Measurements from ENCODE around the gene PHB1.

PHB1 gene

GRCh38 chr17:49361902-49362722 is 52.6 kb downstream of the PHB1 start, which contains the start of gene ZNF652:
ZNF652 (minus strand) TSS chr17:49362250; CDS start chr17:49317725, 44,525 bp downstream.
- TF ChIP-seq FOXM1 (IDR thresholded peaks at IDR 0.05; ENCODE audit: borderline replicate concordance, low read depth): no peak
- no peak for TF ChIP-seq YY1 (IDR thresholded peaks at IDR 0.05; ENCODE audit: low read depth)
- TF ChIP-seq RAD21 (IDR thresholded peaks at IDR 0.05; ENCODE audit: low read depth): no peak
- TF ChIP-seq CEBPB (IDR thresholded peaks at IDR 0.05): no peak
- TF ChIP-seq, protein P1, sequence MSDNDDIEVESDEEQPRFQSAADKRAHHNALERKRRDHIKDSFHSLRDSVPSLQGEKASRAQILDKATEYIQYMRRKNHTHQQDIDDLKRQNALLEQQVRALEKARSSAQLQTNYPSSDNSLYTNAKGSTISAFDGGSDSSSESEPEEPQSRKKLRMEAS (IDR thresholded peaks at IDR 0.05): peak; percentile 4; the same call in 1 of the 2 replicates
- TF ChIP-seq TEAD4 (IDR thresholded peaks at IDR 0.05): 0 out of 2 replicates have a peak, but pooled peaks have one; percentile 30
- TF ChIP-seq, protein P2, sequence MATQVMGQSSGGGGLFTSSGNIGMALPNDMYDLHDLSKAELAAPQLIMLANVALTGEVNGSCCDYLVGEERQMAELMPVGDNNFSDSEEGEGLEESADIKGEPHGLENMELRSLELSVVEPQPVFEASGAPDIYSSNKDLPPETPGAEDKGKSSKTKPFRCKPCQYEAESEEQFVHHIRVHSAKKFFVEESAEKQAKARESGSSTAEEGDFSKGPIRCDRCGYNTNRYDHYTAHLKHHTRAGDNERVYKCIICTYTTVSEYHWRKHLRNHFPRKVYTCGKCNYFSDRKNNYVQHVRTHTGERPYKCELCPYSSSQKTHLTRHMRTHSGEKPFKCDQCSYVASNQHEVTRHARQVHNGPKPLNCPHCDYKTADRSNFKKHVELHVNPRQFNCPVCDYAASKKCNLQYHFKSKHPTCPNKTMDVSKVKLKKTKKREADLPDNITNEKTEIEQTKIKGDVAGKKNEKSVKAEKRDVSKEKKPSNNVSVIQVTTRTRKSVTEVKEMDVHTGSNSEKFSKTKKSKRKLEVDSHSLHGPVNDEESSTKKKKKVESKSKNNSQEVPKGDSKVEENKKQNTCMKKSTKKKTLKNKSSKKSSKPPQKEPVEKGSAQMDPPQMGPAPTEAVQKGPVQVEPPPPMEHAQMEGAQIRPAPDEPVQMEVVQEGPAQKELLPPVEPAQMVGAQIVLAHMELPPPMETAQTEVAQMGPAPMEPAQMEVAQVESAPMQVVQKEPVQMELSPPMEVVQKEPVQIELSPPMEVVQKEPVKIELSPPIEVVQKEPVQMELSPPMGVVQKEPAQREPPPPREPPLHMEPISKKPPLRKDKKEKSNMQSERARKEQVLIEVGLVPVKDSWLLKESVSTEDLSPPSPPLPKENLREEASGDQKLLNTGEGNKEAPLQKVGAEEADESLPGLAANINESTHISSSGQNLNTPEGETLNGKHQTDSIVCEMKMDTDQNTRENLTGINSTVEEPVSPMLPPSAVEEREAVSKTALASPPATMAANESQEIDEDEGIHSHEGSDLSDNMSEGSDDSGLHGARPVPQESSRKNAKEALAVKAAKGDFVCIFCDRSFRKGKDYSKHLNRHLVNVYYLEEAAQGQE (IDR thresholded peaks at IDR 0.05; ENCODE audit: low read depth): no peak
- TF ChIP-seq USF1 (IDR thresholded peaks at IDR 0.05): no peak
- no peak for TF ChIP-seq TCF12 (IDR thresholded peaks at IDR 0.05; ENCODE audit: low read depth)
- no peak; the same call in 1 of the 2 replicates for TF ChIP-seq TAF1 (IDR thresholded peaks at IDR 0.05; ENCODE audit: low read depth)
- peak; percentile 27; the same call in 1 of the 2 replicates for TF ChIP-seq NFIC (IDR thresholded peaks at IDR 0.05)
- peak; percentile 99 for TF ChIP-seq EGR1 (IDR thresholded peaks at IDR 0.05)
- no peak for TF ChIP-seq EP300 (IDR thresholded peaks at IDR 0.05; ENCODE audit: borderline replicate concordance)
- peak; percentile 41; the same call in 1 of the 2 replicates for TF ChIP-seq ZBTB7A (IDR thresholded peaks at IDR 0.05; ENCODE audit: low read depth)
- TF ChIP-seq CREB1 (IDR thresholded peaks at IDR 0.05; ENCODE audit: low read depth): no peak

DNA sequence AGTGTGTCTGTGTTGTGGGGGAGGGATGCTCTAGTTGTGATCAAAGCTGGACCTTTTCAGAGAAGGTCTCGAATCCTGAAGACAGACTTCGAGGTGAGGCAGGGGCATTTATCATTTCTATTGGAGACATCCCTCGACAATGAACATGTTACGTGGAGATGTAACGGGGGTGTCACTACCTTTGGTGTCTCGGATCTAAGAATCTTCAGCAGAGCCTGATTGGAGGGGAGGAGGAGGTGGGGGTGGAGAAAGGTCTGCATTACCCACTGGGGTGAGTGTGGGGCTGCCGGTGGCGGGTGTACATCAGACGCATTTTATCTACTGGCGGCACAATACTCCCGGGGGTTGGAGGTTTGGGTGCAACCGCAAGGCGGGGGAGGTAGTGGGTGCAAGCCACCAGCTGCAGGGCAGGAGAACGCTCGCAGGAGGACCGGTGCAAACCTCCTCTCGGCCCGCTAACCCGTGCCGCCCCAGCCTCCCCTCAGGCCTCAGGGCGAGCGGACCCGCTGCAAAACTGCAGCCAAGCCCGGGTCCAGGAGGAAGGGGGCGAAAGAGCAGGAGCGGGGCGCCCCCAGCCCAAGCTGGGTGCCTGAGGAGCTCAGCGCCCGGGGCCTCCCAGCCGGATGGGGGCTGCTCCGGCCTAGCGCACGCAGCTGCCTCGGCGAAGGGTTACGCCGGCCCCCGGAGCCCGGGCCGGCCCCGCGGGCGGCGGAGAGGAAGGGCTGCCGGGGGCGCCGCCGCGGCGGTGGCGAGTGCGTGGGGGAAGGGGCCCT is 53.4 kb downstream of the PHB1 start:
- TF ChIP-seq EGR1 (IDR thresholded peaks at IDR 0.05) (0 out of 2 replicates have a peak, but pooled peaks have one; percentile 12), EP300 (IDR thresholded peaks at IDR 0.05; ENCODE audit: borderline replicate concordance) (peak; percentile 9; the same call in 1 of the 2 replicates), YY1 (IDR thresholded peaks at IDR 0.05; ENCODE audit: low read depth) (0 out of 2 replicates have a peak, but pooled peaks have one; percentile 11), RAD21 (IDR thresholded peaks at IDR 0.05; ENCODE audit: low read depth) (no peak)

DNA sequence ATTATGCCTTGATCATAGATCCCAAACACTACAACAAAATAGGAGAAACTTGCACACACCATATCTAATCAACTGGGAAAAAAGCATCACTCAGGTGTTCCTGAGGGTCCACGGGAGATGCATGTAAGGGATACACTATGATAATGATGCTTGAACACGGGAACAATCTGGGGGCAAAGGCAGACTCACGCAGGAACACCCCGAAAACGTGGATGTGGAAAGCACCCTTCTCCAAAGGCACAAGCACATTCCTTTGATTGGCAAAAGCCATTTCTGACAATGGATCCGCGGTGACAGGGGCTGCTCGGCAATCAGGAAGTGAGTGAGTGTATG is 53.9 kb downstream of the PHB1 start:
- no peak for TF ChIP-seq CREB1 (IDR thresholded peaks at IDR 0.05; ENCODE audit: low read depth)
- TF ChIP-seq, protein P1 (IDR thresholded peaks at IDR 0.05): no peak
- no peak for TF ChIP-seq RAD21 (IDR thresholded peaks at IDR 0.05; ENCODE audit: low read depth)
- no peak for TF ChIP-seq NFIC (IDR thresholded peaks at IDR 0.05)
- no peak for TF ChIP-seq CEBPB (IDR thresholded peaks at IDR 0.05)
- no peak for TF ChIP-seq FOXM1 (IDR thresholded peaks at IDR 0.05; ENCODE audit: borderline replicate concordance, low read depth)
- no peak for TF ChIP-seq ZBTB7A (IDR thresholded peaks at IDR 0.05; ENCODE audit: low read depth)

GRCh38 chr17:49359990-49360795 is 54.5 kb downstream of the PHB1 start:
- TF ChIP-seq YY1 (IDR thresholded peaks at IDR 0.05; ENCODE audit: low read depth) (no peak), RAD21 (IDR thresholded peaks at IDR 0.05; ENCODE audit: low read depth) (no peak)
- TF ChIP-seq, protein P2 (IDR thresholded peaks at IDR 0.05; ENCODE audit: low read depth): no peak

DNA sequence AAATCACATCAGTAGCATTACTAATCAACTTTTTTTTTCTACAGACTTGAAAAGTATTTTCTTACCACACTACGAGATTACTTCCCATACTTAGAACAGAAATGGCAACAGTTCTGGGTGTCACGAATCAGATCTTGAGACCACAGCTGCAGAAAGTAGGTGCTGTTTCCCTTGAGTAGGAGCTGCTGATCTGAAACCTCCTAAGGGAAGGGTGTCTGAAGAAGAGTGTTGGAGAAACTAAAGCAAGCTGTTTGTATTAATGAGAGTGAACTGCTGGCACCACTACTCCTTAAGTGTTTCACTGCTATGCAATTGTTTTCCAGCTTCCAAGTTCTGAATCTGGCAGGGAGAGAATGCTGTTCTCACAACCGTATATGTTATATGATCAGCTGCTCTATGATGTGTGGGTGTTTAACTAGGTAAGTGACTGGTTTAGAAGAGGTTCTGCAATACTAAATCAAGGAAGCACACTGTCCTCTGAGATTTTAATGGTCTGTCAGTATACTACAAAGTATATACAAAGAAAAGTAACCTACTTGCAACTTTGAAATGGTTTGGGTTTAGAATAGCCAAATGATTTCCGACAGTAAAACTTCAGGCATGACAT is 55.9 kb downstream of the PHB1 start:
- no peak for TF ChIP-seq RAD21 (IDR thresholded peaks at IDR 0.05; ENCODE audit: low read depth)
- no peak for TF ChIP-seq NFIC (IDR thresholded peaks at IDR 0.05)
- TF ChIP-seq USF1 (IDR thresholded peaks at IDR 0.05): no peak
- TF ChIP-seq EP300 (IDR thresholded peaks at IDR 0.05; ENCODE audit: borderline replicate concordance): no peak
- no peak for TF ChIP-seq TCF12 (IDR thresholded peaks at IDR 0.05; ENCODE audit: low read depth)
- no peak for TF ChIP-seq TAF1 (IDR thresholded peaks at IDR 0.05; ENCODE audit: low read depth)
- no peak for TF ChIP-seq ZBTB7A (IDR thresholded peaks at IDR 0.05; ENCODE audit: low read depth)
- no peak for TF ChIP-seq YY1 (IDR thresholded peaks at IDR 0.05; ENCODE audit: low read depth)
- TF ChIP-seq, protein P2 (IDR thresholded peaks at IDR 0.05; ENCODE audit: low read depth): no peak

All from Ishikawa (cell line).